Endothelial cell of umbilical vein (primary cell): ENCODE measurements around the gene PRR5L. TPM values are rescaled to one million over a fixed set of nuclear protein-coding genes. Genes with fewer than 3 reads are reported as not detected.

ENCODE experiments used
- BruUV-seq: library from RNA; stranded (reverse); fragments of 400-500 nt; replicated peaks from 2 replicates; lab custom pipeline; 2021; lab: Mats Ljungman, UMichigan
- CTCF ChIA-PET: fragments of 300-600, 350-600 bp; sonication (Branson Sonifier 250); formaldehyde crosslinking; loops from one replicate; lab custom pipeline; 2021; ENCODE audit warnings: antibody characterized with exemption, inconsistent platforms; lab: Charles Lee
- POLR2A ChIA-PET: fragments of 300-600, 350-600 bp; sonication (Branson Sonifier 250); formaldehyde crosslinking; loops from one replicate; lab custom pipeline; 2021; ENCODE audit warnings: antibody characterized with exemption, inconsistent platforms; lab: Charles Lee
- DNase-seq: peaks from one replicate; pipeline ENCODE4 v3.0.0-alpha.2; 2011; ENCODE audit warnings: low read depth, low spot score
- FAIRE-seq: peaks from 2 replicates; lab custom pipeline; 2011; peaks lifted over from hg19 to GRCh38; lab: Jason Lieb, UNC
- H2AFZ ChIP-seq: 2 replicates; pipeline ENCODE4 v1.6.0; 2012; ENCODE audit warnings: low read depth, low read length, control low read depth, inconsistent platforms
- H3K27ac ChIP-seq: 2 replicates; pipeline ENCODE4 v1.5.1; 2011; ENCODE audit warnings: low read depth, mild to moderate bottlenecking, control low read depth, low read length, moderate library complexity; ENCODE audit not compliant: insufficient read depth
- H3K27me3 ChIP-seq, 2 experiments: 2 replicates each; pipeline versions ENCODE4 v1.6.0 to v1.6.1; 2011; ENCODE audit warnings: low read length in 2 of 2, mixed read lengths in 1 of 2; ENCODE audit not compliant: control insufficient read depth in 2 of 2, insufficient read depth in 2 of 2
- H3K36me3 ChIP-seq, 2 experiments: 2 replicates in 1 of 2; 3 replicates in 1 of 2; pipeline ENCODE4 v1.5.1; 2011; ENCODE audit warnings: low read length in 2 of 2, mild to moderate bottlenecking in 1 of 2, moderate library complexity in 1 of 2; ENCODE audit not compliant: control insufficient read depth in 2 of 2, insufficient read depth in 2 of 2; ENCODE audit errors: extremely low read depth in 1 of 2
- H3K4me1 ChIP-seq: 3 replicates; pipeline ENCODE4 v1.5.1; 2011; ENCODE audit warnings: mild to moderate bottlenecking, low read length; ENCODE audit not compliant: control insufficient read depth, insufficient read depth; ENCODE audit errors: extremely low read depth
- H3K4me2 ChIP-seq: 2 replicates; pipeline ENCODE4 v1.6.1; 2011; ENCODE audit warnings: low read length, control low read depth, mixed read lengths; ENCODE audit not compliant: insufficient read depth
- H3K4me3 ChIP-seq, 3 experiments: fragments of 200-600 bp in 1 of 3; sonication (generic), shearing (Covaris generic) in 1 of 3; replicated peaks in 1 of 3; 2 replicates each; pipeline ENCODE4 v1.5.1; 2011 to 2016; ENCODE audit warnings: control low read depth in 3 of 3, low read length in 3 of 3, mild to moderate bottlenecking in 2 of 3, inconsistent platforms in 1 of 3, low read depth in 1 of 3, moderate library complexity in 1 of 3; ENCODE audit not compliant: insufficient read depth in 1 of 3
- H3K79me2 ChIP-seq: 2 replicates; pipeline ENCODE4 v1.6.0; 2012; ENCODE audit warnings: low read length, inconsistent platforms; ENCODE audit not compliant: control insufficient read depth, insufficient read depth
- H3K9ac ChIP-seq: replicated peaks from 2 replicates; pipeline ENCODE3; 2011; ENCODE audit warnings: low read length, control low read depth; ENCODE audit not compliant: insufficient read depth; ENCODE audit errors: extremely low read depth
- H3K9me1 ChIP-seq: replicated peaks from 3 replicates; pipeline ENCODE4 v1.6.0; 2011; ENCODE audit warnings: mild to moderate bottlenecking, low read length; ENCODE audit not compliant: control insufficient read depth, insufficient read depth; ENCODE audit errors: extremely low read depth
- H3K9me3 ChIP-seq: replicated peaks from 2 replicates; pipeline ENCODE4 v1.5.1; 2012; ENCODE audit warnings: low read length, inconsistent platforms; ENCODE audit not compliant: control insufficient read depth, insufficient read depth
- H4K20me1 ChIP-seq: replicated peaks from 2 replicates; pipeline ENCODE3; 2011; ENCODE audit warnings: mild to moderate bottlenecking, low read length; ENCODE audit not compliant: control insufficient read depth, insufficient read depth; ENCODE audit errors: extremely low read depth
- EZH2 ChIP-seq: IDR thresholded peaks from 2 replicates; pipeline ENCODE4 v1.6.1; 2012; ENCODE audit warnings: borderline replicate concordance, low read depth, mild to moderate bottlenecking, moderate library complexity, low read length, inconsistent platforms; ENCODE audit not compliant: severe bottlenecking
- FOS ChIP-seq: IDR thresholded peaks from 2 replicates; pipeline ENCODE4 v1.6.1; 2011; ENCODE audit warnings: mild to moderate bottlenecking, low read length, moderate library complexity, borderline replicate concordance; ENCODE audit not compliant: insufficient read depth
- GATA2 ChIP-seq: IDR thresholded peaks from 2 replicates; pipeline ENCODE4 v1.7.0; 2011; ENCODE audit warnings: low read depth, mild to moderate bottlenecking, moderate library complexity, mixed read lengths, low read length; ENCODE audit not compliant: insufficient read length, insufficient read depth
- JUN ChIP-seq: IDR thresholded peaks from 2 replicates; pipeline ENCODE4 v1.6.1; 2011; ENCODE audit warnings: borderline replicate concordance, low read depth; ENCODE audit not compliant: insufficient read length, insufficient read depth
- MYC ChIP-seq: IDR thresholded peaks from one replicate; pipeline ENCODE4 v1.6.1; 2011; ENCODE audit warnings: mild to moderate bottlenecking, low read depth, low read length
- POLR2A ChIP-seq: IDR thresholded peaks from 2 replicates; pipeline ENCODE4 v1.6.1; 2012; ENCODE audit warnings: low read depth, mild to moderate bottlenecking, control low read depth, low read length
- POLR2AphosphoS5 ChIP-seq: IDR thresholded peaks from 2 replicates; pipeline ENCODE4 v1.6.1; 2012; ENCODE audit warnings: low read depth, mild to moderate bottlenecking, control low read depth, low read length, moderate library complexity; ENCODE audit not compliant: insufficient read depth
- dilution Hi-C: fragments of 300-500 bp; cut with MboI; formaldehyde crosslinking; loops from one replicate; pipeline ENCODE4 v1.15.0; 2019; ENCODE audit warnings: low sequenced_read_pairs; ENCODE audit not compliant: extremely low pct_ligation_motif_present
- intact Hi-C: fragments of 100-400 bp; cut with micrococcal nuclease; formaldehyde crosslinking; loops from one replicate; pipeline ENCODE4 v1.10.0; 2022
- polyA plus RNA-seq, 4 experiments: library from polyadenylated mRNA; depleted of rRNA in 3 of 4; stranded (reverse) in 3 of 4; unstranded in 1 of 4; fragments of >200 nt; gene quantifications; 2 replicates each; pipeline versions ENCODE4 v1.2.1 to v1.2.3, GENCODE V29; 2011 to 2012; ENCODE audit warnings: missing spikeins in 1 of 4
- total RNA-seq: library from RNA; stranded (reverse); gene quantifications from 2 replicates; pipeline ENCODE4 v1.2.3, GENCODE V29; 2021
- TF ChIP-seq, protein P1 (sequence below): IDR thresholded peaks from 2 replicates; pipeline ENCODE4 v1.6.1; 2011; ENCODE audit not compliant: insufficient read depth, insufficient read length
- TF ChIP-seq, protein P2 (sequence below), 2 donors: IDR thresholded peaks; 1 replicate in 1 of 2; 2 replicates in 1 of 2; pipeline ENCODE4 v1.5.1; 2011; ENCODE audit warnings: low read length in 2 of 2, mild to moderate bottlenecking in 2 of 2, moderate library complexity in 2 of 2, control low read depth in 1 of 2, inconsistent platforms in 1 of 2, low read depth in 1 of 2; ENCODE audit not compliant: insufficient read depth in 1 of 2; ENCODE audit errors: extremely low read depth in 1 of 2

The PRR5L gene
- total and polyA plus RNA-seq, 2 donors (not counting 3 experiments of a cell fraction or from before 2014, with no cell fraction given): 2.5 to 6.1 TPM

DNA sequence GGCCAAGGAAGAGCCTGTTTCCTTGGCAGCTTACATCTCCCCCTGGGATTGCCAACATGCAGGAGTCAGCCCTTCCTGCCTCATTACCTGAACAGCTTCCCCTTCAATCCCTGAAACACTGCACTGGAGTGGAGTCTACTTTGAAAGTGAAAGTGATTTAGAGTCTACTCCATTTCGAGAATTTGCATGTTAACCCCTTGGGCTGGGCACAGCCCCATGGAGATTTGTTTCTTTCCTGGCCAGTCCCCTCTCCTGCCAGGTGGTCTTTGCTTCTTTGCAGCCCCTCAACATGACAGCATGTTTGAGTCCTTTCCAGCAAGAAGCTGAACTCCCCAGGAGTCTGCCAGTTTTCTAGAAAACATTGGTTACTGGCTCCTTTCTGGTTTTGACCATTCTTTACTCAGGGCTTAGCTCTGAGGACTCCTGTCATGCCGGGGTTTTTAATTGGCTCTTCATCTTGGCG, 154.1 kb downstream of the PRR5L start:
- CTCF ChIA-PET: interaction anchor here (1.0 to 1.5 kb wide), 6 partner anchors 22 to 628 kb away, joined by 3 to 6 read pairs (median 3); no protein-coding TSS in a partner anchor
- POLR2A ChIA-PET: no interaction called here
- H3K4me2 ChIP-seq: no peak overlapping the region
- dilution Hi-C loops (no loop called here), intact Hi-C loops (no loop called here)
- no peaks in the 10 kb centered on the region for H3K4me1 ChIP-seq
- FAIRE-seq: no peak
- no peak overlapping the region for H3K27ac ChIP-seq
- no peaks in the 10 kb centered on the region for H3K27me3 ChIP-seq
- no peaks in the 10 kb centered on the region for H4K20me1 ChIP-seq
- H3K9me3 ChIP-seq: no peaks in the 10 kb centered on the region
- H2AFZ ChIP-seq: no peak overlapping the region
- BruUV-seq: no TSS peak
- no peak overlapping the region for H3K9ac ChIP-seq
- no peak for DNase-seq
- H3K9me1 ChIP-seq: no peaks in the 10 kb centered on the region
- H3K79me2 ChIP-seq: no peaks in the 10 kb centered on the region
- no peaks in the 10 kb centered on the region for H3K36me3 ChIP-seq
- no peak for TF ChIP-seq FOS
- no peak for TF ChIP-seq POLR2A
- TF ChIP-seq MYC: no peak
- TF ChIP-seq JUN: no peak
- TF ChIP-seq, protein P1, sequence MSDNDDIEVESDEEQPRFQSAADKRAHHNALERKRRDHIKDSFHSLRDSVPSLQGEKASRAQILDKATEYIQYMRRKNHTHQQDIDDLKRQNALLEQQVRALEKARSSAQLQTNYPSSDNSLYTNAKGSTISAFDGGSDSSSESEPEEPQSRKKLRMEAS: no peak
- TF ChIP-seq POLR2AphosphoS5: no peak
- TF ChIP-seq, protein P2, sequence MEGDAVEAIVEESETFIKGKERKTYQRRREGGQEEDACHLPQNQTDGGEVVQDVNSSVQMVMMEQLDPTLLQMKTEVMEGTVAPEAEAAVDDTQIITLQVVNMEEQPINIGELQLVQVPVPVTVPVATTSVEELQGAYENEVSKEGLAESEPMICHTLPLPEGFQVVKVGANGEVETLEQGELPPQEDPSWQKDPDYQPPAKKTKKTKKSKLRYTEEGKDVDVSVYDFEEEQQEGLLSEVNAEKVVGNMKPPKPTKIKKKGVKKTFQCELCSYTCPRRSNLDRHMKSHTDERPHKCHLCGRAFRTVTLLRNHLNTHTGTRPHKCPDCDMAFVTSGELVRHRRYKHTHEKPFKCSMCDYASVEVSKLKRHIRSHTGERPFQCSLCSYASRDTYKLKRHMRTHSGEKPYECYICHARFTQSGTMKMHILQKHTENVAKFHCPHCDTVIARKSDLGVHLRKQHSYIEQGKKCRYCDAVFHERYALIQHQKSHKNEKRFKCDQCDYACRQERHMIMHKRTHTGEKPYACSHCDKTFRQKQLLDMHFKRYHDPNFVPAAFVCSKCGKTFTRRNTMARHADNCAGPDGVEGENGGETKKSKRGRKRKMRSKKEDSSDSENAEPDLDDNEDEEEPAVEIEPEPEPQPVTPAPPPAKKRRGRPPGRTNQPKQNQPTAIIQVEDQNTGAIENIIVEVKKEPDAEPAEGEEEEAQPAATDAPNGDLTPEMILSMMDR (IDR thresholded peaks at IDR 0.05; ENCODE audit: extremely low read depth in 1 of 2, insufficient read depth in 1 of 2, low read depth in 1 of 2, low read length in 2 of 2): no peak
- no peak for TF ChIP-seq GATA2
- TF ChIP-seq EZH2: no peak
- H3K4me3 ChIP-seq: no peak overlapping the region
